PFSK-1 (cell line): ENCODE results near the gene EGF.

Experiments
- FOXP2 ChIP-seq: optimal IDR thresholded peaks from 2 replicates; pipeline ENCODE3; 2011; ENCODE audit warnings: borderline replicate concordance, control low read depth, inconsistent platforms; ENCODE audit not compliant: insufficient read depth; ENCODE audit errors: extremely low read length, extremely low read depth
- POLR2AphosphoS5 ChIP-seq: IDR thresholded peaks from 2 replicates; pipeline ENCODE4 v1.6.1; 2012; ENCODE audit warnings: low read depth, mild to moderate bottlenecking, control low read depth, low read length, moderate library complexity
- REST ChIP-seq, 2 experiments: IDR thresholded peaks; 2 replicates each; pipeline versions ENCODE4 v1.6.1 to v1.8.0; 2011 to 2012; ENCODE audit warnings: low read depth in 2 of 2, low read length in 2 of 2, control low read depth in 1 of 2, inconsistent platforms in 1 of 2, mild to moderate bottlenecking in 1 of 2, moderate library complexity in 1 of 2; ENCODE audit not compliant: insufficient read depth in 1 of 2
- SIN3A ChIP-seq: IDR thresholded peaks from 2 replicates; pipeline ENCODE4 v1.6.1; 2012; ENCODE audit warnings: mild to moderate bottlenecking, low read length, moderate library complexity, borderline replicate concordance; ENCODE audit not compliant: insufficient read depth
- TAF1 ChIP-seq: IDR thresholded peaks from 2 replicates; pipeline ENCODE4 v1.6.1; 2012; ENCODE audit warnings: low read length, control low read depth, borderline replicate concordance; ENCODE audit not compliant: insufficient read depth

EGF gene

GRCh38 chr4:110004556-110004955 lies 91.9 kb downstream of the EGF start:
- no peak for TF ChIP-seq TAF1
- no peak for TF ChIP-seq SIN3A
- no peak for TF ChIP-seq FOXP2
- TF ChIP-seq REST (IDR thresholded peaks at IDR 0.05; ENCODE audit: insufficient read depth in 1 of 2, low read depth in 2 of 2, low read length in 2 of 2), result no peak

GRCh38 chr4:110005461-110006056 lies 92.9 kb downstream of the EGF start:
- TF ChIP-seq TAF1 (no peak), FOXP2 (no peak), SIN3A (no peak), REST (IDR thresholded peaks at IDR 0.05; ENCODE audit: insufficient read depth in 1 of 2, low read depth in 2 of 2, low read length in 2 of 2) (no peak), POLR2AphosphoS5 (no peak)

- TF ChIP-seq REST (IDR thresholded peaks at IDR 0.05; ENCODE audit: insufficient read depth in 1 of 2, low read depth in 2 of 2, low read length in 2 of 2) (no peak), POLR2AphosphoS5 (no peak), TAF1 (no peak), SIN3A (no peak)
Observed at GRCh38 chr4:110007217-110007616, 94.5 kb downstream of the EGF start.

GRCh38 chr4:110008540-110008939 lies 95.9 kb downstream of the EGF start:
- TF ChIP-seq POLR2AphosphoS5 (no peak), FOXP2 (no peak), SIN3A (no peak), REST (IDR thresholded peaks at IDR 0.05; ENCODE audit: insufficient read depth in 1 of 2, low read depth in 2 of 2, low read length in 2 of 2) (no peak), TAF1 (no peak)

- TF ChIP-seq REST (IDR thresholded peaks at IDR 0.05; ENCODE audit: insufficient read depth in 1 of 2, low read depth in 2 of 2, low read length in 2 of 2) (no peak), FOXP2 (no peak), POLR2AphosphoS5 (no peak), TAF1 (no peak), SIN3A (no peak)
Observed at GRCh38 chr4:110009550-110009949, 96.9 kb downstream of the EGF start.
